K562 (cell line): Measurements from ENCODE around the gene C10orf143. TPM values are rescaled to one million over a fixed set of nuclear protein-coding genes. Genes with fewer than 3 reads are reported as not detected.

Experiments
- CBFA2T2 ChIP-seq: fragments of 450-650 bp; conservative IDR thresholded peaks from 2 replicates; pipeline ENCODE4 v1.6.1; 2017; ENCODE audit warnings: mild to moderate bottlenecking
- CTBP1 ChIP-seq: fragments of 450-650 bp; IDR thresholded peaks from 2 replicates; pipeline ENCODE4 v1.6.1; 2016; ENCODE audit warnings: borderline replicate concordance
- FOXA1 ChIP-seq: fragments of 450-650 bp; IDR thresholded peaks from 2 replicates; pipeline ENCODE4 v1.6.1; 2016; ENCODE audit warnings: mild to moderate bottlenecking, borderline replicate concordance
- KLF16 ChIP-seq: IDR thresholded peaks from 2 replicates; pipeline ENCODE4 v1.6.1; 2016; ENCODE audit warnings: antibody characterized with exemption
- L3MBTL2 ChIP-seq: fragments of 450-650 bp; IDR thresholded peaks from 2 replicates; pipeline ENCODE4 v1.6.1; 2016; ENCODE audit warnings: mild to moderate bottlenecking, moderate library complexity
- MAZ ChIP-seq, 2 experiments: fragments of 450-650 bp in 1 of 2; sonication (generic) in 1 of 2; formaldehyde crosslinking; IDR thresholded peaks in 1 of 2; conservative IDR thresholded peaks in 1 of 2; 2 replicates each; pipeline versions ENCODE4 v1.4.0 to v1.5.0; 2020; ENCODE audit warnings: mild to moderate bottlenecking in 1 of 2, missing genetic modification reagents in 1 of 2
- PHF20 ChIP-seq: fragments of 450-650 bp; IDR thresholded peaks from 2 replicates; pipeline ENCODE4 v1.6.1; 2018; ENCODE audit not compliant: partially characterized antibody
- PRPF4 ChIP-seq: fragments of 200-400 bp; formaldehyde crosslinking; IDR thresholded peaks from one replicate; pipeline ENCODE4 v1.6.1; 2017; ENCODE audit warnings: low read length, low read depth, mild to moderate bottlenecking; ENCODE audit not compliant: insufficient read depth, poor library complexity, severe bottlenecking
- ZNF140 ChIP-seq: fragments of 250-450 bp; sonication (Bioruptor Pico); IDR thresholded peaks from 2 replicates; pipeline ENCODE4 v1.8.0; 2021; ENCODE audit warnings: moderate library complexity, mild to moderate bottlenecking, inconsistent platforms
- ZNF561 ChIP-seq: fragments of 450-650 bp; formaldehyde crosslinking; conservative IDR thresholded peaks from 2 replicates; pipeline ENCODE4 v1.4.0; 2020; ENCODE audit warnings: mild to moderate bottlenecking, moderate library complexity
- ZNF77 ChIP-seq: fragments of 250-450 bp; sonication (Bioruptor Pico); IDR thresholded peaks from 2 replicates; pipeline ENCODE4 v1.5.0; 2020
- polyA plus RNA-seq, 8 experiments: library from polyadenylated mRNA; depleted of rRNA in 4 of 8; stranded (reverse) in 5 of 8; unstranded in 3 of 8; fragments of >200 nt; fragmentation: Nextera tagmentation in 2 of 8; fragmentation: Illumina TruSeq in 1 of 8; extraction: Ambion mirVana in 2 of 8; extraction: Trizol in 1 of 8; gene quantifications; 2 replicates each; pipeline versions ENCODE4 v1.2.1 to v1.2.3, GENCODE V29; 2011 to 2014; ENCODE audit warnings: inconsistent platforms in 1 of 8, missing spikeins in 1 of 8
- total RNA-seq, 7 experiments: library from RNA; depleted of rRNA in 6 of 7; stranded (reverse); fragments of >200 nt in 6 of 7; fragmentation: Illumina TruSeq in 2 of 7; extraction: Trizol in 2 of 7; gene quantifications; 2 replicates each; pipeline versions ENCODE4 v1.2.1 to v1.2.3, GENCODE V29; 2011 to 2021; ENCODE audit warnings: low replicate concordance in 1 of 7
- TF ChIP-seq, protein P1 (sequence below): fragments of 450-650 bp; IDR thresholded peaks from 2 replicates; pipeline ENCODE4 v1.6.1; 2018; ENCODE audit warnings: mild to moderate bottlenecking, low read depth; ENCODE audit not compliant: partially characterized antibody
- TF ChIP-seq, protein P2 (sequence below): fragments of 450-650 bp; IDR thresholded peaks from 2 replicates; pipeline ENCODE4 v1.6.1; 2014; ENCODE audit warnings: low read depth, mild to moderate bottlenecking, moderate library complexity, borderline replicate concordance
- TF ChIP-seq, protein P3 (sequence below): sonication (generic); formaldehyde crosslinking; IDR thresholded peaks from 2 replicates; pipeline ENCODE4 v1.8.0; 2023; ENCODE audit warnings: missing genetic modification reagents, mild to moderate bottlenecking, borderline replicate concordance
- TF ChIP-seq, protein P4 (sequence below): sonication (generic); formaldehyde crosslinking; IDR thresholded peaks from 2 replicates; pipeline ENCODE4 v1.8.0; 2022; ENCODE audit warnings: missing genetic modification reagents, mild to moderate bottlenecking, borderline replicate concordance
- TF ChIP-seq, protein P5 (sequence below): fragments of 250-450 bp; sonication (Bioruptor Pico); IDR thresholded peaks from 2 replicates; pipeline ENCODE4 v1.5.0; 2020; ENCODE audit warnings: mild to moderate bottlenecking

C10orf143 gene
- total and polyA plus RNA-seq, 9 of the 15 experiments (the other 6 are each of a cell fraction or from before 2014, with no cell fraction given) = 0.07 to 0.42 (median 0.25) TPM; not detected in 2

DNA sequence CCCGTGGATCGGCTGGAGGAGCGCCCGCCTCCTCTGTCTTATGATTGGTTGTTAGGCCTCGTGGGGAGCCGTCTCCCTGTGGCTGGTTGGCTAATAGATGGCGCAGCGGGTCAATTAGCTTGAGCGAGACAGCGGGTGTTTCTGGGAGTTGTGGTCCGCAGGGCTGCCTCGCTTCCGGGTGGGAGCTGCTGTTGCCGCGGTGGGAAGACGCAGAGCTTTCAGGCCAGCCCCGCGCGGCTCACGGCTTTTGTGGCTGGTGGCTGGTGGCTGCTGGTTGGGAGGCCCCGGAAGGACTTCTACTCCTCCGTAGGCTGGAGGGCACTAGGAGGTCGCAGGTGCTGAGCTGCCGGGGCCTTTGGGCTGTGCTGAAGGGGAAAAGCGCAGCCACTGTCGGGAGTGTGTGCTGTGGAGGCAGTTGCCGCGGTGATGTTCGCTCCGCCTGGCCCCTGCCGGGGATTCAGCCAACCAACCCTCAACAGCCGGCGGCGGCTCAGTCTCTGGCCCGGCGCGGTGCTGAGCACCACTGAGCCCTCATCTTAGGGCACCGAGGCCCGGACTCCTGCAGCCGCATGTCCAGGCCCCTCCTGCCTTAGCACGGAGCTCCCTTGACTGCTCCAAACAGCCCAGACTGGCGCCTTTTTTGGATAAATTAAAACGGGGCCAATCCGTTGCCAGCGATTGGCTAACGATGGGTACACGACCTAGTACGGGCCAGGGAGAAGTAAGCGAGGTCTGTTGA, 652 bp upstream of the C10orf143 start (continued):
- TF ChIP-seq CBFA2T2 (no peak), L3MBTL2 (peak; percentile 37), PHF20 (peak; percentile 15), ZNF561 (CRISPR knock-in tag) (no peak), ZNF77 (CRISPR knock-in tag) (no peak), FOXA1 (no peak), ZNF140 (CRISPR knock-in tag) (no peak), PRPF4 (no peak), CTBP1 (peak; percentile 42), MAZ (CRISPR knock-in tag; conservative IDR thresholded peaks at IDR 0.05 in 1 of 2, IDR thresholded peaks at IDR 0.05 in 1 of 2) (no peak), KLF16 (no peak)
- TF ChIP-seq, protein P1, sequence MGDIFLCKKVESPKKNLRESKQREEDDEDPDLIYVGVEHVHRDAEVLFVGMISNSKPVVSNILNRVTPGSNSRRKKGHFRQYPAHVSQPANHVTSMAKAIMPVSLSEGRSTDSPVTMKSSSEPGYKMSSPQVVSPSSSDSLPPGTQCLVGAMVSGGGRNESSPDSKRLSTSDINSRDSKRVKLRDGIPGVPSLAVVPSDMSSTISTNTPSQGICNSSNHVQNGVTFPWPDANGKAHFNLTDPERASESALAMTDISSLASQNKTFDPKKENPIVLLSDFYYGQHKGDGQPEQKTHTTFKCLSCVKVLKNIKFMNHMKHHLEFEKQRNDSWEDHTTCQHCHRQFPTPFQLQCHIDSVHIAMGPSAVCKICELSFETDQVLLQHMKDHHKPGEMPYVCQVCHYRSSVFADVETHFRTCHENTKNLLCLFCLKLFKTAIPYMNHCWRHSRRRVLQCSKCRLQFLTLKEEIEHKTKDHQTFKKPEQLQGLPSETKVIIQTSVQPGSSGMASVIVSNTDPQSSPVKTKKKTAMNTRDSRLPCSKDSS = no peak
- TF ChIP-seq, protein P2, sequence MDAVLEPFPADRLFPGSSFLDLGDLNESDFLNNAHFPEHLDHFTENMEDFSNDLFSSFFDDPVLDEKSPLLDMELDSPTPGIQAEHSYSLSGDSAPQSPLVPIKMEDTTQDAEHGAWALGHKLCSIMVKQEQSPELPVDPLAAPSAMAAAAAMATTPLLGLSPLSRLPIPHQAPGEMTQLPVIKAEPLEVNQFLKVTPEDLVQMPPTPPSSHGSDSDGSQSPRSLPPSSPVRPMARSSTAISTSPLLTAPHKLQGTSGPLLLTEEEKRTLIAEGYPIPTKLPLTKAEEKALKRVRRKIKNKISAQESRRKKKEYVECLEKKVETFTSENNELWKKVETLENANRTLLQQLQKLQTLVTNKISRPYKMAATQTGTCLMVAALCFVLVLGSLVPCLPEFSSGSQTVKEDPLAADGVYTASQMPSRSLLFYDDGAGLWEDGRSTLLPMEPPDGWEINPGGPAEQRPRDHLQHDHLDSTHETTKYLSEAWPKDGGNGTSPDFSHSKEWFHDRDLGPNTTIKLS = peak; percentile 52; the same call in 1 of the 2 replicates
- TF ChIP-seq, protein P3, sequence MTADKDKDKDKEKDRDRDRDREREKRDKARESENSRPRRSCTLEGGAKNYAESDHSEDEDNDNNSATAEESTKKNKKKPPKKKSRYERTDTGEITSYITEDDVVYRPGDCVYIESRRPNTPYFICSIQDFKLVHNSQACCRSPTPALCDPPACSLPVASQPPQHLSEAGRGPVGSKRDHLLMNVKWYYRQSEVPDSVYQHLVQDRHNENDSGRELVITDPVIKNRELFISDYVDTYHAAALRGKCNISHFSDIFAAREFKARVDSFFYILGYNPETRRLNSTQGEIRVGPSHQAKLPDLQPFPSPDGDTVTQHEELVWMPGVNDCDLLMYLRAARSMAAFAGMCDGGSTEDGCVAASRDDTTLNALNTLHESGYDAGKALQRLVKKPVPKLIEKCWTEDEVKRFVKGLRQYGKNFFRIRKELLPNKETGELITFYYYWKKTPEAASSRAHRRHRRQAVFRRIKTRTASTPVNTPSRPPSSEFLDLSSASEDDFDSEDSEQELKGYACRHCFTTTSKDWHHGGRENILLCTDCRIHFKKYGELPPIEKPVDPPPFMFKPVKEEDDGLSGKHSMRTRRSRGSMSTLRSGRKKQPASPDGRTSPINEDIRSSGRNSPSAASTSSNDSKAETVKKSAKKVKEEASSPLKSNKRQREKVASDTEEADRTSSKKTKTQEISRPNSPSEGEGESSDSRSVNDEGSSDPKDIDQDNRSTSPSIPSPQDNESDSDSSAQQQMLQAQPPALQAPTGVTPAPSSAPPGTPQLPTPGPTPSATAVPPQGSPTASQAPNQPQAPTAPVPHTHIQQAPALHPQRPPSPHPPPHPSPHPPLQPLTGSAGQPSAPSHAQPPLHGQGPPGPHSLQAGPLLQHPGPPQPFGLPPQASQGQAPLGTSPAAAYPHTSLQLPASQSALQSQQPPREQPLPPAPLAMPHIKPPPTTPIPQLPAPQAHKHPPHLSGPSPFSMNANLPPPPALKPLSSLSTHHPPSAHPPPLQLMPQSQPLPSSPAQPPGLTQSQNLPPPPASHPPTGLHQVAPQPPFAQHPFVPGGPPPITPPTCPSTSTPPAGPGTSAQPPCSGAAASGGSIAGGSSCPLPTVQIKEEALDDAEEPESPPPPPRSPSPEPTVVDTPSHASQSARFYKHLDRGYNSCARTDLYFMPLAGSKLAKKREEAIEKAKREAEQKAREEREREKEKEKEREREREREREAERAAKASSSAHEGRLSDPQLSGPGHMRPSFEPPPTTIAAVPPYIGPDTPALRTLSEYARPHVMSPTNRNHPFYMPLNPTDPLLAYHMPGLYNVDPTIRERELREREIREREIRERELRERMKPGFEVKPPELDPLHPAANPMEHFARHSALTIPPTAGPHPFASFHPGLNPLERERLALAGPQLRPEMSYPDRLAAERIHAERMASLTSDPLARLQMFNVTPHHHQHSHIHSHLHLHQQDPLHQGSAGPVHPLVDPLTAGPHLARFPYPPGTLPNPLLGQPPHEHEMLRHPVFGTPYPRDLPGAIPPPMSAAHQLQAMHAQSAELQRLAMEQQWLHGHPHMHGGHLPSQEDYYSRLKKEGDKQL (CRISPR knock-in tag) = no peak
- TF ChIP-seq, protein P4, sequence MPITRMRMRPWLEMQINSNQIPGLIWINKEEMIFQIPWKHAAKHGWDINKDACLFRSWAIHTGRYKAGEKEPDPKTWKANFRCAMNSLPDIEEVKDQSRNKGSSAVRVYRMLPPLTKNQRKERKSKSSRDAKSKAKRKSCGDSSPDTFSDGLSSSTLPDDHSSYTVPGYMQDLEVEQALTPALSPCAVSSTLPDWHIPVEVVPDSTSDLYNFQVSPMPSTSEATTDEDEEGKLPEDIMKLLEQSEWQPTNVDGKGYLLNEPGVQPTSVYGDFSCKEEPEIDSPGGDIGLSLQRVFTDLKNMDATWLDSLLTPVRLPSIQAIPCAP = no peak
- TF ChIP-seq, protein P5, sequence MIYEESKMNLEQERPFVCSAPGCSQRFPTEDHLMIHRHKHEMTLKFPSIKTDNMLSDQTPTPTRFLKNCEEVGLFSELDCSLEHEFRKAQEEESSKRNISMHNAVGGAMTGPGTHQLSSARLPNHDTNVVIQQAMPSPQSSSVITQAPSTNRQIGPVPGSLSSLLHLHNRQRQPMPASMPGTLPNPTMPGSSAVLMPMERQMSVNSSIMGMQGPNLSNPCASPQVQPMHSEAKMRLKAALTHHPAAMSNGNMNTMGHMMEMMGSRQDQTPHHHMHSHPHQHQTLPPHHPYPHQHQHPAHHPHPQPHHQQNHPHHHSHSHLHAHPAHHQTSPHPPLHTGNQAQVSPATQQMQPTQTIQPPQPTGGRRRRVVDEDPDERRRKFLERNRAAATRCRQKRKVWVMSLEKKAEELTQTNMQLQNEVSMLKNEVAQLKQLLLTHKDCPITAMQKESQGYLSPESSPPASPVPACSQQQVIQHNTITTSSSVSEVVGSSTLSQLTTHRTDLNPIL = no peak
